Iris pigment epithelial cell (primary cell): Measurements from ENCODE around the gene CLSTN1.
"Not testable (repeated sequence)": the region's sequence is repeated elsewhere in the genome, so short reads cannot be mapped to it uniquely, and the experiment has no call there.

Source experiments
- DNase-seq: peaks from one replicate; pipeline ENCODE4 v3.0.0-alpha.2; 2011; ENCODE audit warnings: low read depth

The CLSTN1 gene

GRCh38 chr1:9714257-9714718 is 109.5 kb downstream of the CLSTN1 start:
- no peak for DNase-seq

DNA sequence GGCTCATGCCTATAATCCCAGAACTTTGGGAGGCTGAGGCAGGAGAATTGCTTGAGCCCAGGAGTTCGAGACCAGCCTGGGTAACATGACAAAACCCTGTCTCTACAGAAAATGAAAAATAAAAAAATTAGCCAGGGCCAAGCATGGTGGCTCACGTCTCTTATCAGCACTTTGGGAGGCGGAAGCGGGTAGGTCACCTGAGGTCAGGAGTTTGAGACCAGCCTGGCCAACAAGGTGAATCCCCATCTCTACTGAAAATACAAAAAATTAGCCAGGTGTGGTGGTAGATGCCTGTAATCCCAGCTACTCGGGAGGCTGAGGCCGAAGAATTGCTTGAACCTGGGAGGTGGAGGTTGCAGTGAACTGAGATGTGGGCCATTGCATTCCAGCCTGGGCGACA is 111.0 kb downstream of the CLSTN1 start:
- DNase-seq = not testable (repeated sequence)

DNA sequence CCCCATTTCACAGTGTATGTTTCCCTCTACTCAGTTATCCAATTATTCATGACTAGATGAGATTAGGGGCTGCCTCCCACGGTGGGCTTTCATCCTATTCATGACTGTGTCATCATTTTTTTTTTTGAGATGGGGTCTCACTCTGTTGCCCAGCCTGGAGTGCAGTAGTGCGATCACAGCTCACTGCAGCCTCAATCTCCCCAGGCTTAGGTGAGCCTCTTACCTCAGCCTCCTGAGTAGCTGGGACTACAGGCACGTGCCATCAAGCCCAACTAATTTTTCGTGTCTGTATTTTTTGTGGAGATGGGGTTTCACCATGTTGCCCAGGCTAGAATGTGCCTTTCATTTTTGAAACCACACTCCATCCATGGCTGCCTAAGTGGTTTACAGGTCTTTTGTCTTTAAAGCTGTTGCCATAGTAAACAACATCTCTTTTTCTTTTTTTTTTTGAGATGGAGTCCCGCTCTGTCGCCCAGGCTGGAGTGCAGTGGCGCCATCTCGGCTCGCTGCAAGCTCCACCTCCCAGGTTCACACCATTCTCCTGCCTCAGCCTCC is 112.2 kb downstream of the CLSTN1 start:
- no peak for DNase-seq

- DNase-seq = no peak
These were observed 113.7 kb downstream of the CLSTN1 start for GRCh38 chr1:9710037-9710436.

DNA sequence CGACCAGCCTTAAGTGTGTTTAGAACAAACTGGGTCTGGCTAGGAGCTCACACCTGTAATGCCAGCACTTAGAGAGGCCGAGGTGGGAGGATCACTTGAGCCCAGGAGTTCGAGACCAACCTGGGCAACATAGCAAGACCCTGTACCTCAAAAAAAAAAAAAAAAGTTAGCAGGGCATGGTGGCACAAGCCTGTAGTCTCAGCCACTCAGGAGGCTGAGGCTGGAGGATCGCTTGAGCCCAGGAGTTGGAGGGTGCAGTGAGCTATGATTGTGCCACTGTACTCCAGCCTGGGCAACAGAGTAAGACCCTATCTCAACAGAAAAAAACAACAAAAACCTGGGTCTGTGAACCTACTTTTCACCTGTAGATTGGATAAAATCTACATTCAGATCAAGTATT is 117.6 kb downstream of the CLSTN1 start:
- no peak for DNase-seq

GRCh38 chr1:9705337-9706093 is 118.2 kb downstream of the CLSTN1 start:
- DNase-seq = peak; percentile 57

DNA sequence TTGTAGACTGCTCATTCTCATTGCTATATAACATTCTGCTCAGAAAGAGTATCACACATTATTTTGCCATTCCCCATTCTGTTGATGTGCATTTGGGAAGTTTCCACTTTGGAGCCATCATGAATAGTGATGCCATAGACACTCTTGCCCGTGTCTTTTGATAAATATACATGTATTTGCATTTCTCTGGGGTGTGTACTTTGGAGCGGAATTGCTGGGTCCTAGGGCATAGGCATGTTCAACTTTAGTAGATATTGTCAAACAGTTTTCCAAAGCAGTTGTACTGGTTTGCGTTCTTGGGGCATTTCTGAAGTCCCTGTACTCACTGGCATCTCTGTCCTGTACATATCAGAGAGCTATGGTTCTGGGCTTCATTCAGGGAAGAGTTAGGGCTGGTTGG is 120.1 kb downstream of the CLSTN1 start:
- no peak for DNase-seq

DNA sequence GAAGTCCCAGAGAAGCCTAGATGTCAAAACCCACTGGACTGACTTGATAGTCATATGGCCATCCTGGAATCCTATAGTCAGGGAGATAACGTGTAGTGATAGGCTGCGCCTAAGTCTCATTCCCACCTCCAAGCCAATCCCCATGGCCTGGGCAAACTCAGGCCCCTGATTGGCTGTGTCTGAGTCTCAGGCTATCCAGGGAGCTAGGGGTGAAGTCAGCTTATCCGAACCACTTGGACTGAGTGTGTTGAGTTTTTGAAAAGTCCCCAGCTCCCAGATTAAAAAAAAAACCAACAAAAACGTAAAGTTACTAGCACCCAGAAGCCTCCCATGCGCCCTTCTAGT is 120.6 kb downstream of the CLSTN1 start:
- DNase-seq = no peak

- no peak for DNase-seq
These were observed 122.1 kb downstream of the CLSTN1 start for GRCh38 chr1:9701665-9702064.

- DNase-seq = peak; percentile 71
These were observed 123.4 kb downstream of the CLSTN1 start for GRCh38 chr1:9700340-9700739.

GRCh38 chr1:9699361-9699760 is 124.4 kb downstream of the CLSTN1 start:
- no peak for DNase-seq

- DNase-seq = no peak
These were observed 127.0 kb downstream of the CLSTN1 start for GRCh38 chr1:9696793-9697192.

GRCh38 chr1:9691691-9692090 is 132.1 kb downstream of the CLSTN1 start:
- no peak for DNase-seq

DNA sequence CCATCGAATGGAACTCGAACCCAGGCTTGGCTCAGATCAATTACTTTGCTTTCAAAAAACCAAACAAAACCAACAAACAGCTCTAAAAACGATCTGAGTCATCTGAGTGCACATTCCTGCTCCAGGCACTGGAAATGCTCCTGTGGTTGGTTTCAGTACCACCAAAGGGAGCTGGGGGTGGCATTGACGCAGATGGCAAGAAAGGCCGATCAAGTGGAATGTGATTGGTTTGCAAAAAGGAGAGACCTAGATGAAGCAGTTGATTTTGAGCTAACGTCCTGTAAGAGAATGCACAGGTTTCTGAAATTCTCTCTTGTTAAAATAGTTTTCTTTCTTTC is 132.7 kb downstream of the CLSTN1 start:
- DNase-seq = peak; percentile 50

GRCh38 chr1:9690440-9691107 is 133.2 kb downstream of the CLSTN1 start:
- no peak for DNase-seq

DNA sequence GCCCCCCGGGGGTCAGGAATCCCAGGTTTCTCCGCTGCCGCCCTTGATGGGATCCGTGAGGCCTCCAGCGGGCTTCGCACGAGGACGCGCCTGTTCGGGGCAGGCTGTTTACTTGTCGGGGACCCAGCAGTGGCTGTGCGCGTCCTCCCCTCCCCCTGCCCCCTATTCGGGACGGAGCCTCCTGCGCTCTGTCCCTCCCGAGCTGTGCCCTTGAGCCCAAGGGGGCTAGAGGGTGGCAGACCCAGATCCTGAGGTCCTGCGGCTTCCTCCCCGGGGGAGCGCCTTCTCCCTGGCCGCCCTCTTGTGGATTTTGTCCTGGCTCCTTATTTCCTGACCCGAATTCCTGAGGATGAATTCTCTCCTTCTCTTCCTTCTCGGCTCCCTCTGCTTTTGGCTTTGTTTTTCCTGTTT is 133.8 kb downstream of the CLSTN1 start:
- peak; percentile 24 for DNase-seq

DNA sequence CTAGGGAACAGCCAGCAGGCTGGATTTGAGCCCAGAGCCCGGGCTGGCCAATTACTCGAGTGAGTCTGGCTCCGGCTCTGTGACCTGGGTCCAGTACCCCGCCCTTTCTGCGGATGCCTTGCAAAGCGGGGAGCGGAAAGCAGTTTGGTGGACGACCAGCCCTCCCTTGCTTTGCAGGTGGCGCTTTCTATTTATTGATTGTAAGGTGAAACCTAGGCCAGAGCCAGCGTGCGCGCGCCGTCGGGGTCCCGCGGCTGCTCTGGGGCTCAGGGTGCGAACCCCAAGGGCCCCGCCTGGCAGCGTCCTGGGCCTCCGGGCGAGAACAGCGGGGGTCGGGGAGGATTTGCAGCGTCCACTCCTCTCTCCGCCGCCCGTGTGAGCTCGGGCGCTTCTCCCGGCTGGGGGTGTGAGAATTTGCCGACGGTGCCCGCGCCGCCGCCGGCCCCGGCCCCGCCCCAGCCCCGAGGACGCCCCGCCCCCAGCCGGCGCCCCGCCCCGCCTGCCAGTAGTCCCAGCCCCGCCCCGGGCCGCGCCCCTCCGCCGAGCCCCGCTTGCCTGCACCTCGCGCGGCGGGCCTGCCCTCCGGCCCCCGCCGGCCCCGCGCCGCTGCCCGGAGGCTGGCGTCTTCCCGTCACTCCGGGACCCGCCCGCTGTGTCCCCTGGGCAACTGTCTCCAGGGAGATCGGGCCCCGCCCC is 134.6 kb downstream of the CLSTN1 start:
- DNase-seq = peak; percentile 61

- DNase-seq = no peak
These were observed 135.2 kb downstream of the CLSTN1 start for GRCh38 chr1:9688599-9688998.

DNA sequence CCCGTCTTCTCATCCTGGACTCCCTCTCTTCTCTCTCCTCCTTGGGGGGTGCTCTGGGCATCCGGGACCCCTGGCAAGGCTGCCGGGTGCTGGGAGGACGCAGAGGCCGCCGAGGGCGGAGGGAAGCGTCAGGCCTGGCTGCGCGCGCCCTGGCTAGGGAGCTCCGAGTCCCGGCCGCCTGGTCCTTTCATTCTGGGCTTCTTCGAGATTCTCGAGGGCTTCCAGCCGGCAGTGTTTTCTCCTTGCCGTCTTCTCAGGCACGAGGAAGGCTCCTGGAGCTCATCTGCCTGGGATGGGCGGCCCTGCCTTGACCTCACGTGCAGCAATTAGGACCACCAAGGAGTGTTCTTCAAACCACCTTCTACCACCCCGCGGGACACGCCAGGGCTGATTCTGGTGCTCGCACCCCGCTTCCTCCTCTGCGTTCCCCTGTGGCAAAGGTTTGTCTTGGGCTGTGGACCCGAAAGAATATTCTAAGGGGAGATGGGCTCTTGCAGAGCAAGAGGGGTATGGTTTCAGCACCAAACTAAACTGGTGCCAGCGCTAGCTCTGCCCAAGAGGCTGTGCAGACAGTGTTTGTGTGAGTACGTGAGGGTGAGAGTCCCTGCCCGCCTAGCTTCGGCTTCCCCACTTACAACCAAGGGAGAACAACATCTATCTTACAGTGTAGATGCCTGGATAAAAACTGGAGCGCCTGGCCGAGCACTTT is 135.7 kb downstream of the CLSTN1 start:
- peak; percentile 49 for DNase-seq

DNA sequence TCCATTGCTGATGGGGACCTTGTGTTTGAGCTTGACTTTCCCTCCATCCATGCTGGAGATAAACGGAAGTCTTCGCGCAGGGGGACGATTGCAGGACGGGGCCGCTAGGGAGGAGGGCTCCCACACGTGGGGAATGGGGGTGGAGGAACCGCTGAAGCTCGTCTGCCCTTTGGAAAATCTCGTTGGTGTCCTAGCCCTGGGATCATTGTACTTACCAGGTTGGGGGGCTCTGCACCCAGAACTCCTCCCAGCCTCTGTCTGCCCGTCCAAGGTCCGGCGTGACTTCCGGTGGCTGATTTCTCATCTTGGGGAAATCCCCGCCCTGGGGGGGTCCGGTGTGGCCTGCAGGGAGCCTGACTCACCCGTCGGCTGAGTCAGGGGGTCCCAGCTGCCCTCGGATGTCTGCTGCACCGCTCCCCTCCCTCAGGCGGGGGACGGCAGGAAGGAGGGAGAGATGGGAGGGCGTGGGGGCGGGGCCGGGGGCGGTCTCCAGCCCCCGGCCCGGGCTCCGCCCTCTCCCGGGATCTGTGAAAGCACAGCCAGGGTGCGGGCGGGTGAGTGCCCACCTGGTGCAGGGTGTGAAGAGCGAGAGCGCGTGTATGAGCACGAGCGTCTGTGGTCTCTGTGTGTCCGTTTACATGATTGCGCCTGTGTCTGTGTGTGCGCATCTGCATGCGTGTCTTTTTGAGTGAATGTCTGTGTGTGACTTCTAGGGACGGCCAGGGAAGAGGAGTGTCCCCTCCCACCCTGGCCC is 136.5 kb downstream of the CLSTN1 start:
- peak; percentile 79 for DNase-seq

DNA sequence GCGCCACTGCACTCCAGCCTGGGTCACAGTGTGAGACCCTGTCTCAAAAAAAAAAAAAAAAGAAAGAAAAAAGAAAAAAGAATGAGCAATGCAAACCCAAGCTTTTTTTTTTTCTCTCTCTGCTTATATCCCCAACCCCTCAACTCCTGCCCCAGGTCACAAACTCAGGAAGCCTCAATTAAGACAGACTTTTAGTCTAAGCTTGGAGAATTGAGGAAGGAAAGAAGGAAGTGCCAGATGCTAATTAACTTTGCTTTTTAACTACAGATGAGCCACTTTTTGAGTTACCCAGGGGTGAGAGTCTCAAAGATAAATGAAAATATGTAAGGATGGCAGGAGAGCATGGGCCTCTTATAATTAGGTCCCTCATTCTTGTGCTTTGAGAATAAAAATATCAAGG is 139.0 kb downstream of the CLSTN1 start:
- no peak for DNase-seq

- no peak for DNase-seq
These were observed 142.9 kb downstream of the CLSTN1 start for GRCh38 chr1:9680828-9681227.
